HCT116 (cell line): ENCODE results near the gene DYRK2. TPM values are rescaled to one million over a fixed set of nuclear protein-coding genes. Genes with fewer than 3 reads are reported as not detected.

Source experiments
- ATAC-seq: fragments of 200-7000 bp; cut with Tn5 transposase; 2 replicates; pipeline ENCODE4 v1.9.1; 2020; ENCODE audit warnings: mild to moderate bottlenecking, moderate library complexity
- BruUV-seq: library from RNA; stranded (reverse); fragments of 400-500 nt; replicated peaks from 2 replicates; lab custom pipeline; 2021; lab: Mats Ljungman, UMichigan
- CTCF ChIA-PET: fragments of 300-600 bp; sonication (Branson Sonifier 250); formaldehyde crosslinking; loops from one replicate; lab custom pipeline; 2021; ENCODE audit warnings: antibody characterized with exemption; lab: Charles Lee
- POLR2A ChIA-PET: fragments of 300-600, 350-600 bp; sonication (Branson Sonifier 250); formaldehyde crosslinking; loops from one replicate; lab custom pipeline; 2021; ENCODE audit warnings: antibody characterized with exemption; lab: Charles Lee
- RAD21 ChIA-PET, 2 experiments: fragments of 300-600 bp; sonication (Branson Sonifier 250); formaldehyde crosslinking; loops; one replicate each; lab custom pipeline; 2023; ENCODE audit warnings: low total read pairs in 2 of 2; ENCODE audit not compliant: uncharacterized antibody in 2 of 2, unreplicated experiment in 2 of 2, low non-redundant PET in 1 of 2; lab: Charles Lee
- DNase-seq: peaks from one replicate; pipeline ENCODE4 v3.0.0-alpha.2; 2010; ENCODE audit warnings: low read depth, low spot score
- H2AFZ ChIP-seq: fragments of 200-600 bp; shearing (Covaris generic), sonication (generic); 2 replicates; pipeline ENCODE4 v1.6.1; 2017; ENCODE audit warnings: low read depth, mixed run types, mixed read lengths, antibody characterized with exemption, low read length; ENCODE audit not compliant: poor library complexity, severe bottlenecking
- H3K27ac ChIP-seq: 2 replicates; pipeline ENCODE4 v1.5.1; 2012; ENCODE audit warnings: low read depth, low read length
- H3K27me3 ChIP-seq: fragments of 200-600 bp; sonication (generic); 2 replicates; pipeline ENCODE4 v1.6.1; 2016; ENCODE audit warnings: mixed run types, low read length, mixed read lengths; ENCODE audit not compliant: insufficient read depth
- H3K36me3 ChIP-seq, 2 experiments: fragments of 200-500 bp in 1 of 2; fragments of 200-600 bp in 1 of 2; sonication (Bioruptor generic) in 1 of 2; sonication (generic) in 1 of 2; 2 replicates each; pipeline versions ENCODE4 v1.5.1 to v1.6.1; 2014 to 2016; ENCODE audit warnings: low read length in 2 of 2, inconsistent platforms in 1 of 2, mixed read lengths in 1 of 2, mixed run types in 1 of 2; ENCODE audit not compliant: insufficient read depth in 2 of 2, control insufficient read depth in 1 of 2
- H3K4me1 ChIP-seq, 2 experiments: fragments of 200-600 bp in 1 of 2; sonication (generic) in 1 of 2; 2 replicates each; pipeline versions ENCODE4 v1.5.1 to v1.6.1; 2012 to 2017; ENCODE audit warnings: low read length in 2 of 2, inconsistent platforms in 1 of 2, mild to moderate bottlenecking in 1 of 2, mixed read lengths in 1 of 2, mixed run types in 1 of 2, moderate library complexity in 1 of 2; ENCODE audit not compliant: insufficient read depth in 2 of 2, control insufficient read depth in 1 of 2
- H3K4me2 ChIP-seq: fragments of 200-600 bp; sonication (generic); 2 replicates; pipeline ENCODE4 v1.6.1; 2017; ENCODE audit warnings: mixed run types, low read length, mixed read lengths
- H3K4me3 ChIP-seq, 2 experiments: fragments of 200-600 bp in 1 of 2; sonication (generic) in 1 of 2; replicated peaks in 1 of 2; 2 replicates each; pipeline ENCODE4 v1.5.1; 2011 to 2016; ENCODE audit warnings: low read length in 2 of 2, control low read depth in 1 of 2, low read depth in 1 of 2, mild to moderate bottlenecking in 1 of 2, mixed read lengths in 1 of 2, mixed run types in 1 of 2
- H3K79me2 ChIP-seq: fragments of 200-600 bp; sonication (generic); 2 replicates; pipeline ENCODE4 v1.6.1; 2017; ENCODE audit warnings: mild to moderate bottlenecking, mixed run types, low read length, moderate library complexity, mixed read lengths; ENCODE audit not compliant: insufficient read depth
- H3K9ac ChIP-seq: fragments of 200-600 bp; sonication (generic); 2 replicates; pipeline ENCODE4 v1.6.1; 2016; ENCODE audit warnings: low read length, mixed read lengths
- H3K9me2 ChIP-seq: fragments of 200-600 bp; sonication (generic), shearing (Covaris generic); 2 replicates; pipeline ENCODE4 v1.6.1; 2017; ENCODE audit warnings: mixed run types, mild to moderate bottlenecking, moderate library complexity; ENCODE audit not compliant: insufficient read depth
- H3K9me3 ChIP-seq, 2 experiments: fragments of 200-500 bp in 1 of 2; fragments of 200-600 bp in 1 of 2; sonication (Bioruptor generic) in 1 of 2; sonication (generic) in 1 of 2; 2 replicates each; pipeline ENCODE4 v1.6.1; 2014 to 2017; ENCODE audit warnings: low read length in 2 of 2, mixed read lengths in 2 of 2, inconsistent platforms in 1 of 2, low read depth in 1 of 2, mild to moderate bottlenecking in 1 of 2, mixed run types in 1 of 2, moderate library complexity in 1 of 2; ENCODE audit not compliant: control insufficient read depth in 1 of 2, insufficient read depth in 1 of 2
- H4K20me1 ChIP-seq: fragments of 200-600 bp; sonication (generic), shearing (Covaris generic); 2 replicates; pipeline ENCODE4 v1.6.1; 2017; ENCODE audit warnings: mixed run types, mild to moderate bottlenecking, moderate library complexity; ENCODE audit not compliant: insufficient read depth
- CBX3 ChIP-seq: IDR thresholded peaks from 2 replicates; pipeline ENCODE4 v1.6.1; 2012; ENCODE audit warnings: low read depth
- EGR1 ChIP-seq: IDR thresholded peaks from 2 replicates; pipeline ENCODE4 v1.6.1; 2012; ENCODE audit warnings: low read depth
- EZH2 ChIP-seq: fragments of 200-600 bp; sonication (generic); IDR thresholded peaks from 2 replicates; pipeline ENCODE4 v1.6.1; 2017; ENCODE audit warnings: antibody characterized with exemption, mixed run types
- EZH2phosphoT487 ChIP-seq: fragments of 200-600 bp; IDR thresholded peaks from 2 replicates; pipeline ENCODE4 v1.6.1; 2018; ENCODE audit warnings: antibody characterized with exemption, borderline replicate concordance
- JUND ChIP-seq: IDR thresholded peaks from 2 replicates; pipeline ENCODE4 v1.6.1; 2012
- POLR2AphosphoS5 ChIP-seq: IDR thresholded peaks from 2 replicates; pipeline ENCODE4 v1.6.1; 2011; ENCODE audit warnings: mild to moderate bottlenecking, low read depth, low read length, moderate library complexity
- RAD21 ChIP-seq: IDR thresholded peaks from 2 replicates; pipeline ENCODE4 v1.6.1; 2012; ENCODE audit warnings: low read depth, mild to moderate bottlenecking
- SRF ChIP-seq: IDR thresholded peaks from 2 replicates; pipeline ENCODE4 v1.6.1; 2012; ENCODE audit warnings: low read depth
- TCF7L2 ChIP-seq: IDR thresholded peaks from 2 replicates; pipeline ENCODE4 v1.7.0; 2011; ENCODE audit warnings: borderline replicate concordance, inconsistent platforms; ENCODE audit not compliant: insufficient read depth, insufficient read length; ENCODE audit errors: extremely low read depth
- YY1 ChIP-seq: IDR thresholded peaks from 2 replicates; pipeline ENCODE4 v1.6.1; 2011; ENCODE audit warnings: low read length, low read depth, moderate library complexity, mild to moderate bottlenecking; ENCODE audit not compliant: insufficient replicate concordance; ENCODE audit errors: extremely low read depth
- ZBTB33 ChIP-seq: IDR thresholded peaks from 2 replicates; pipeline ENCODE4 v1.6.1; 2011; ENCODE audit warnings: mild to moderate bottlenecking, low read length, moderate library complexity; ENCODE audit not compliant: insufficient replicate concordance; ENCODE audit errors: extremely low read depth
- ZFX ChIP-seq: fragments of 450-650 bp; IDR thresholded peaks from 2 replicates; pipeline ENCODE4 v1.6.1; 2017
- intact Hi-C: fragments of 100-400 bp; cut with micrococcal nuclease; formaldehyde crosslinking; loops from 2 replicates; pipeline ENCODE4 v1.10.0; 2022
- total RNA-seq: library from RNA; stranded (reverse); gene quantifications from one replicate; pipeline ENCODE4 v1.2.1, GENCODE V29; 2021; ENCODE audit not compliant: unreplicated experiment
- TF ChIP-seq, protein P1 (sequence below): IDR thresholded peaks from 2 replicates; pipeline ENCODE4 v1.6.1; 2012
- TF ChIP-seq, protein P2 (sequence below): IDR thresholded peaks from 2 replicates; pipeline ENCODE4 v1.6.1; 2012

DYRK2 gene
- total RNA-seq, 1 experiment from 2014 or later, result 28.7 TPM

DNA sequence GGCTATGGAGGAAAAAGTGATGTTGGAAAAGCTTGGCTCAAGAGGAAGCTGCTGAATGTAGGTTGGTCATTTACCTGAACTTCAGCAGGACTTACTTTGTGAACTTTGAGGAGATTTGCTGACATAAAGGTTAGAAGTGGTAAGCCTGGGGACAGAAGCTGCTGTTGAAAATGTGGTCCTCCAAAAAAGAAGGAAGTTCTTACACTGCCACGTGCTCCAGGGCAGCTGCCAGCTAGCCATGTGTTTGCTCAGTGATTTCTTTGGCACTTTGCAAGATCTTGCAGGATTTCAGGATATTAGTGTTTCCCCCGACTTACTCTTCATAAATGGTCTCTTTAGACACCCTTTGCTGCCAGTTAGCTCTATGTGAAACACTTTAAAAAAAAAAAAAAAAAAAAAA lies 14.8 kb upstream of the DYRK2 start:
- no peak for TF ChIP-seq RAD21
- no peak for TF ChIP-seq CBX3
- no peak for TF ChIP-seq ZBTB33
- no peak for TF ChIP-seq SRF
- no peak for TF ChIP-seq POLR2AphosphoS5
- TF ChIP-seq YY1, result no peak
- TF ChIP-seq, protein P1, sequence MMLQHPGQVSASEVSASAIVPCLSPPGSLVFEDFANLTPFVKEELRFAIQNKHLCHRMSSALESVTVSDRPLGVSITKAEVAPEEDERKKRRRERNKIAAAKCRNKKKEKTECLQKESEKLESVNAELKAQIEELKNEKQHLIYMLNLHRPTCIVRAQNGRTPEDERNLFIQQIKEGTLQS, result no peak
- TF ChIP-seq ZFX, result no peak
- no peak for TF ChIP-seq JUND
- TF ChIP-seq EZH2phosphoT487, result no peak
- no peak for TF ChIP-seq EGR1
- TF ChIP-seq EZH2, result no peak
- no peak for TF ChIP-seq TCF7L2
- TF ChIP-seq, protein P2, sequence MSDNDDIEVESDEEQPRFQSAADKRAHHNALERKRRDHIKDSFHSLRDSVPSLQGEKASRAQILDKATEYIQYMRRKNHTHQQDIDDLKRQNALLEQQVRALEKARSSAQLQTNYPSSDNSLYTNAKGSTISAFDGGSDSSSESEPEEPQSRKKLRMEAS, result no peak
- ATAC-seq, result no peak
- Histone ChIP-seq H3K4me3 (no peak overlapping the region), H3K9me2 (no peaks in the 10 kb centered on the region), H3K27ac (no peak overlapping the region), H4K20me1 (no peaks in the 10 kb centered on the region), H3K4me2 (no peak overlapping the region), H3K4me1 (peaks cover 0 to 5% of the 10 kb centered on the region in 2 experiments; a peak in 1 of 4 replicates), H3K79me2 (no peaks in the 10 kb centered on the region), H3K27me3 (no peaks in the 10 kb centered on the region), H3K36me3 (no peaks in the 10 kb centered on the region), H3K9ac (no peak overlapping the region), H3K9me3 (no peaks in the 10 kb centered on the region), H2AFZ (no peak overlapping the region)
- no TSS peak for BruUV-seq
- POLR2A ChIA-PET, result no interaction called here
- intact Hi-C loops, result no loop called here
- RAD21 ChIA-PET, result no interaction called here
- DNase-seq, result no peak
- CTCF ChIA-PET, result no interaction called here
